CD14-positive monocyte (primary cell): ENCODE data around the gene FAM107B. TPM values are rescaled to one million over a fixed set of nuclear protein-coding genes. Genes with fewer than 3 reads are reported as not detected.

Source experiments
- DNase-seq, 3 donors: peaks; one replicate each; pipeline ENCODE4 v3.0.0-alpha.2; 2011 to 2022
- H2AFZ ChIP-seq: 2 replicates; pipeline ENCODE4 v1.6.0; 2012; ENCODE audit warnings: mild to moderate bottlenecking, low read depth, low read length, inconsistent platforms; ENCODE audit not compliant: insufficient read depth, poor library complexity, severe bottlenecking
- H3K27ac ChIP-seq, 2 donors: 1 replicate in 1 of 2; 2 replicates in 1 of 2; pipeline ENCODE4 v1.5.1; 2012 to 2013; ENCODE audit warnings: low read length in 2 of 2, control low read depth in 1 of 2, inconsistent platforms in 1 of 2, low read depth in 1 of 2, mild to moderate bottlenecking in 1 of 2
- H3K27me3 ChIP-seq, 2 donors: one replicate each; pipeline versions ENCODE4 v1.6.0 to v1.6.1; 2011 to 2013; ENCODE audit warnings: low read length in 2 of 2; ENCODE audit not compliant: control insufficient read depth in 2 of 2, insufficient read depth in 2 of 2
- H3K36me3 ChIP-seq, 2 donors: replicated peaks in 1 of 2; 1 replicate in 1 of 2; 2 replicates in 1 of 2; pipeline versions ENCODE4 v1.5.1 to v1.6.1; 2012 to 2013; ENCODE audit warnings: low read length in 2 of 2, control low read depth in 1 of 2, inconsistent platforms in 1 of 2, mild to moderate bottlenecking in 1 of 2; ENCODE audit not compliant: insufficient read depth in 2 of 2, control insufficient read depth in 1 of 2
- H3K4me1 ChIP-seq, 2 donors: 1 replicate in 1 of 2; 2 replicates in 1 of 2; pipeline versions ENCODE4 v1.5.1 to v1.6.1; 2012 to 2013; ENCODE audit warnings: low read length in 2 of 2, control low read depth in 1 of 2, inconsistent platforms in 1 of 2, mild to moderate bottlenecking in 1 of 2, moderate library complexity in 1 of 2; ENCODE audit not compliant: insufficient read depth in 2 of 2, control insufficient read depth in 1 of 2
- H3K4me2 ChIP-seq: replicated peaks from 2 replicates; pipeline ENCODE3; 2012; ENCODE audit warnings: low read length, moderate library complexity, mild to moderate bottlenecking; ENCODE audit not compliant: poor library complexity, severe bottlenecking; ENCODE audit errors: extremely low read depth
- H3K4me3 ChIP-seq, 3 experiments: fragments of 200-600 bp in 1 of 3; sonication (generic) in 1 of 3; replicated peaks in 1 of 3; 1 replicate in 2 of 3; 2 replicates in 1 of 3; pipeline ENCODE4 v1.5.1; 2011 to 2013; ENCODE audit warnings: low read length in 3 of 3, mild to moderate bottlenecking in 3 of 3, control low read depth in 2 of 3, low read depth in 2 of 3, inconsistent platforms in 1 of 3, moderate library complexity in 1 of 3
- H3K79me2 ChIP-seq: 2 replicates; pipeline ENCODE4 v1.6.0; 2012; ENCODE audit warnings: mild to moderate bottlenecking, control low read depth, inconsistent platforms, low read length, moderate library complexity; ENCODE audit not compliant: insufficient read depth
- H3K9ac ChIP-seq: 2 replicates; pipeline ENCODE4 v1.6.0; 2017; ENCODE audit warnings: low read length, mild to moderate bottlenecking; ENCODE audit not compliant: insufficient read depth, poor library complexity, severe bottlenecking
- H3K9me3 ChIP-seq, 2 donors: replicated peaks in 1 of 2; 1 replicate in 1 of 2; 2 replicates in 1 of 2; pipeline versions ENCODE4 v1.5.1 to v1.6.1; 2012 to 2013; ENCODE audit warnings: low read length in 2 of 2, control low read depth in 1 of 2; ENCODE audit not compliant: control insufficient read depth in 1 of 2, insufficient read depth in 1 of 2
- H4K20me1 ChIP-seq: 2 replicates; pipeline ENCODE4 v1.6.0; 2012; ENCODE audit warnings: mild to moderate bottlenecking, low read length, control low read depth, moderate library complexity; ENCODE audit not compliant: insufficient read depth
- H3K27ac Mint-ChIP-seq, 7 donors: one replicate each; pipeline ENCODE4 v1.8.0; 2020; ENCODE audit warnings: mild to moderate bottlenecking in 7 of 7, mixed read lengths in 7 of 7, moderate library complexity in 6 of 7, inconsistent platforms in 2 of 7
- H3K27me3 Mint-ChIP-seq, 3 donors: one replicate each; pipeline ENCODE4 v1.8.0; 2021 to 2022; ENCODE audit warnings: low read depth in 3 of 3, mild to moderate bottlenecking in 3 of 3, mixed read lengths in 3 of 3, moderate library complexity in 3 of 3, inconsistent platforms in 1 of 3
- H3K36me3 Mint-ChIP-seq, 2 donors: one replicate each; pipeline ENCODE4 v1.8.0; 2020; ENCODE audit warnings: mixed read lengths in 2 of 2, inconsistent platforms in 1 of 2, mild to moderate bottlenecking in 1 of 2
- H3K4me1 Mint-ChIP-seq: one replicate; pipeline ENCODE4 v1.8.0; 2020; ENCODE audit warnings: mild to moderate bottlenecking, mixed read lengths
- H3K4me3 Mint-ChIP-seq, 2 donors: one replicate each; pipeline ENCODE4 v1.8.0; 2020; ENCODE audit warnings: mild to moderate bottlenecking in 2 of 2, mixed read lengths in 2 of 2, moderate library complexity in 1 of 2
- H3K9me3 Mint-ChIP-seq, 7 donors: one replicate each; pipeline ENCODE4 v1.8.0; 2020 to 2022; ENCODE audit warnings: mixed read lengths in 7 of 7, mild to moderate bottlenecking in 6 of 7, moderate library complexity in 6 of 7, inconsistent platforms in 2 of 7
- WGBS: methylation state at CpG from one replicate; pipeline ENCODE4 v1.1.5; 2013; ENCODE audit warnings: missing lambda C conversion rate; ENCODE audit not compliant: insufficient coverage; 5-methylcytosine and 5-hydroxymethylcytosine counted together
- intact Hi-C, 2 donors: fragments of 100-400 bp; cut with micrococcal nuclease; formaldehyde crosslinking; loops; one replicate each; pipeline versions ENCODE4 v1.15.0 to v1.15.1; 2023
- polyA plus RNA-seq, 3 donors: library from polyadenylated mRNA; depleted of rRNA in 1 of 3; unstranded in 2 of 3; stranded (reverse) in 1 of 3; fragments of 300-500 nt in 2 of 3; fragments of >200 nt in 1 of 3; fragmentation: Illumina TruSeq in 2 of 3; gene quantifications; 1 replicate in 2 of 3; 2 replicates in 1 of 3; pipeline ENCODE4 v1.2.3, GENCODE V29; 2012 to 2021
- TF ChIP-seq, protein P1 (sequence below): fragments of 200-600 bp; IDR thresholded peaks from one replicate; pipeline ENCODE4 v1.8.0; 2022; ENCODE audit warnings: antibody characterized with exemption, mild to moderate bottlenecking

The FAM107B gene
- polyA plus RNA-seq, 3 donors: 27.2 to 68.5 (median 28.4) TPM

DNA sequence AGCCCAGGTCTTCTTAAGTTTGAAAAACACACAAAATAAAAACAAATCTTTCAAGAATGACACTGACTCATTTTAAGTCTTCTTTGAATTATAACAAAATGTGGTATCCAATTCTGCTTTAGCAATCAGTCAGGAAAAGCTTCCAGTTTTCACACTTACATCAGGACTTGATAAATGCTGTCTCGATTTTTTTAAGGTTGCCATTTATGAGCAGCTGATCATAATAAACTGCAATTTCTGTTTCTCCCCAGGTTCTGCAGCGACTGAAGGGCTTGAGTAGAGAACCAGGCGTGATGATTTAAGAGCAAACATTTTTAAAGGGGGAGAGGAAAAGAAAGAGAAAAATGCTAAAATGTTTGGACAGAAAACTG is 71.1 kb downstream of the FAM107B start:
- no peak for DNase-seq
- intact Hi-C loops: no loop called here
- H3K27ac ChIP-seq: no peak overlapping the region

DNA sequence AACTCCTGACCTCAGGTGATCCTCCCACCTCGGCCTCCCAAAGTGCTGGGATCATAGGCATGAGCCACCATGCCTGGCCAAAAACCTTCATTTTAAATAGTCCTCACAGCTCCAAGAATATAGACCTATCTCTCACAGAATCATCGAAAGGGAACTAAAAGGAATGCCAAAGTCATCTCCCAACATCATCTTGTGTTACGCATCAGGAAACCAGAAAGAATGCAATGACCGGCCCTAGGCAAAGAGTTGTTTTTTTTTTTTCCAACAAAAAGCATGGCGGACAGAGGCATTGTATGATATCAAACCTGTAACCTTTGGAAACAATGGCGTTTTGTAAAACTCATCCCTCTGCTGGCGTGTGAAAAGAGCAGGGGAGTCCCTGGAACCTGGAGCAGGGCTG is 73.2 kb downstream of the FAM107B start:
- peaks cover 9 to 14% of the 10 kb centered on the region in 2 donors for H3K4me1 ChIP-seq
- WGBS: 89% methylated on average over 4 of the region's 7 CpGs
- H3K9ac ChIP-seq: no peak overlapping the region
- H2AFZ ChIP-seq: no peak overlapping the region
- TF ChIP-seq, protein P1, sequence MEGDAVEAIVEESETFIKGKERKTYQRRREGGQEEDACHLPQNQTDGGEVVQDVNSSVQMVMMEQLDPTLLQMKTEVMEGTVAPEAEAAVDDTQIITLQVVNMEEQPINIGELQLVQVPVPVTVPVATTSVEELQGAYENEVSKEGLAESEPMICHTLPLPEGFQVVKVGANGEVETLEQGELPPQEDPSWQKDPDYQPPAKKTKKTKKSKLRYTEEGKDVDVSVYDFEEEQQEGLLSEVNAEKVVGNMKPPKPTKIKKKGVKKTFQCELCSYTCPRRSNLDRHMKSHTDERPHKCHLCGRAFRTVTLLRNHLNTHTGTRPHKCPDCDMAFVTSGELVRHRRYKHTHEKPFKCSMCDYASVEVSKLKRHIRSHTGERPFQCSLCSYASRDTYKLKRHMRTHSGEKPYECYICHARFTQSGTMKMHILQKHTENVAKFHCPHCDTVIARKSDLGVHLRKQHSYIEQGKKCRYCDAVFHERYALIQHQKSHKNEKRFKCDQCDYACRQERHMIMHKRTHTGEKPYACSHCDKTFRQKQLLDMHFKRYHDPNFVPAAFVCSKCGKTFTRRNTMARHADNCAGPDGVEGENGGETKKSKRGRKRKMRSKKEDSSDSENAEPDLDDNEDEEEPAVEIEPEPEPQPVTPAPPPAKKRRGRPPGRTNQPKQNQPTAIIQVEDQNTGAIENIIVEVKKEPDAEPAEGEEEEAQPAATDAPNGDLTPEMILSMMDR: no peak
- Mint-ChIP-seq H3K27ac (no peak overlapping the region), H3K9me3 (peaks cover 0 to 8% (median 0%) of the 10 kb centered on the region in 7 donors), H3K4me3 (no peak overlapping the region), H3K36me3 (no peaks in the 10 kb centered on the region), H3K4me1 (peaks cover 12% of the 10 kb centered on the region), H3K27me3 (peaks cover 0 to 4% (median 2%) of the 10 kb centered on the region in 3 donors)
- H3K27me3 ChIP-seq: no peaks in the 10 kb centered on the region
- no peaks in the 10 kb centered on the region for H4K20me1 ChIP-seq
- H3K4me3 ChIP-seq: no peak overlapping the region
- no peaks in the 10 kb centered on the region for H3K36me3 ChIP-seq
- intact Hi-C loops: no loop called here
- no peak for DNase-seq
- no peak overlapping the region for H3K4me2 ChIP-seq
- H3K27ac ChIP-seq: no peak overlapping the region
- no peaks in the 10 kb centered on the region for H3K79me2 ChIP-seq
- H3K9me3 ChIP-seq: peaks cover 0 to 5% of the 10 kb centered on the region in 2 donors

More for the DNA sequence above, 71.1 kb downstream of the FAM107B start:
- TF ChIP-seq, protein P1: no peak
- Mint-ChIP-seq H3K4me1 (peaks cover 15% of the 10 kb centered on the region), H3K4me3 (no peak overlapping the region), H3K9me3 (peaks cover 0 to 8% (median 0%) of the 10 kb centered on the region in 7 donors), H3K27ac (no peak overlapping the region), H3K27me3 (peaks cover 0 to 4% (median 0%) of the 10 kb centered on the region in 3 donors), H3K36me3 (no peaks in the 10 kb centered on the region)
- Histone ChIP-seq H3K4me1 (peaks cover 9 to 14% of the 10 kb centered on the region in 2 donors), H3K27me3 (no peaks in the 10 kb centered on the region), H3K79me2 (no peaks in the 10 kb centered on the region), H3K4me3 (no peak overlapping the region), H3K9me3 (peaks cover 0 to 5% of the 10 kb centered on the region in 2 donors), H3K36me3 (no peaks in the 10 kb centered on the region), H2AFZ (no peak overlapping the region), H3K9ac (no peak overlapping the region), H3K4me2 (no peak overlapping the region), H4K20me1 (no peaks in the 10 kb centered on the region)
- WGBS: 96% methylated on average over 2 of the region's 3 CpGs
